Upper lobe of left lung (tissue), 4 donors: ENCODE data around the gene COL17A1.

Source experiments
- POLR2AphosphoS5 ChIP-seq, 2 donors: sonication (generic); formaldehyde crosslinking; IDR thresholded peaks; one replicate each; pipeline ENCODE4 v1.5.1; 2017; ENCODE audit warnings: antibody characterized with exemption in 2 of 2
- TF ChIP-seq, protein P1 (sequence below), 6 experiments: fragments of 450-650 bp in 4 of 6; fragments of 200-600 bp in 2 of 6; sonication (generic) in 2 of 6; IDR thresholded peaks; one replicate each; pipeline ENCODE4 v1.5.1; 2016 to 2019; ENCODE audit warnings: antibody characterized with exemption in 6 of 6

DNA sequence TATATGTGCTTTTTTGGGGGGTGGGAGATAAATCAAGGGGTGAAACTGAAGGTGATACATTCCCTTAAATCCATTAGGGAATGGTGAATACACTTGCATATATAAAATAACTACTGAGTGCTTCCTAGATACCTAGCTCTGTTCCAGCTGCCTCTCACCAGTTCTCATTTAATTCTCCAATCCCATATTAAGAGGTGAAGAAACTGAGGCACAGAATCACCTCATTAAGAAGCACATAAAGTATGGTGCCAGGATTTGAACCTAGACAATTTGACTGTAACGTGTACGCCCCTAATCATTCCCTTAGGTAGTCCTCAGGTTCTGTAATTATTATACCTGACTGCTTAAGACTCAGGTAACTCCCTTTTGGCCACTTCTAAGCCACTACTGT is 34.8 kb upstream of the COL17A1 start:
- TF ChIP-seq, protein P1, sequence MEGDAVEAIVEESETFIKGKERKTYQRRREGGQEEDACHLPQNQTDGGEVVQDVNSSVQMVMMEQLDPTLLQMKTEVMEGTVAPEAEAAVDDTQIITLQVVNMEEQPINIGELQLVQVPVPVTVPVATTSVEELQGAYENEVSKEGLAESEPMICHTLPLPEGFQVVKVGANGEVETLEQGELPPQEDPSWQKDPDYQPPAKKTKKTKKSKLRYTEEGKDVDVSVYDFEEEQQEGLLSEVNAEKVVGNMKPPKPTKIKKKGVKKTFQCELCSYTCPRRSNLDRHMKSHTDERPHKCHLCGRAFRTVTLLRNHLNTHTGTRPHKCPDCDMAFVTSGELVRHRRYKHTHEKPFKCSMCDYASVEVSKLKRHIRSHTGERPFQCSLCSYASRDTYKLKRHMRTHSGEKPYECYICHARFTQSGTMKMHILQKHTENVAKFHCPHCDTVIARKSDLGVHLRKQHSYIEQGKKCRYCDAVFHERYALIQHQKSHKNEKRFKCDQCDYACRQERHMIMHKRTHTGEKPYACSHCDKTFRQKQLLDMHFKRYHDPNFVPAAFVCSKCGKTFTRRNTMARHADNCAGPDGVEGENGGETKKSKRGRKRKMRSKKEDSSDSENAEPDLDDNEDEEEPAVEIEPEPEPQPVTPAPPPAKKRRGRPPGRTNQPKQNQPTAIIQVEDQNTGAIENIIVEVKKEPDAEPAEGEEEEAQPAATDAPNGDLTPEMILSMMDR (IDR thresholded peaks at IDR 0.05), result no peak
- TF ChIP-seq POLR2AphosphoS5 (IDR thresholded peaks at IDR 0.05), result no peak
